HG03025 (cell line): Measurements from ENCODE around the gene POC1A.
"Not testable (repeated sequence)": the region's sequence is repeated elsewhere in the genome, so short reads cannot be mapped to it uniquely, and the experiment has no call there.

Experiments used
- ATAC-seq: cut with Tn5 transposase; IDR thresholded peaks from one replicate; pipeline ENCODE4 v1.9.1; 2021; ENCODE audit warnings: mild to moderate bottlenecking, moderate library complexity; ENCODE audit not compliant: unreplicated experiment, low FRiP score

The POC1A gene

GRCh38 chr3:52153389-52154096, 680 bp downstream of the POC1A start:
- ATAC-seq: no peak

GRCh38 chr3:52151991-52152390, 2.2 kb downstream of the POC1A start:
- not testable (repeated sequence) for ATAC-seq

GRCh38 chr3:52150860-52151259, 3.4 kb downstream of the POC1A start:
- no peak for ATAC-seq

- ATAC-seq: no peak
Observed at GRCh38 chr3:52150357-52150756, 3.9 kb downstream of the POC1A start.

- no peak for ATAC-seq
Observed at GRCh38 chr3:52149726-52150125, 4.5 kb downstream of the POC1A start.

- no peak for ATAC-seq
Observed at GRCh38 chr3:52149021-52149420, 5.2 kb downstream of the POC1A start.

GRCh38 chr3:52147804-52148203, 6.4 kb downstream of the POC1A start:
- no peak for ATAC-seq

- no peak for ATAC-seq
Observed at GRCh38 chr3:52146811-52147210, 7.4 kb downstream of the POC1A start.

- no peak for ATAC-seq
Observed at GRCh38 chr3:52146189-52146588, 8.0 kb downstream of the POC1A start.

GRCh38 chr3:52145736-52146110, 8.5 kb downstream of the POC1A start:
- ATAC-seq: no peak

GRCh38 chr3:52144796-52145735, 9.2 kb downstream of the POC1A start:
- ATAC-seq: no peak

GRCh38 chr3:52144034-52144795, 10.0 kb downstream of the POC1A start:
- ATAC-seq: no peak

GRCh38 chr3:52143616-52144015, 10.6 kb downstream of the POC1A start:
- ATAC-seq: no peak

- no peak for ATAC-seq
Observed at GRCh38 chr3:52143156-52143555, 11.1 kb downstream of the POC1A start.

GRCh38 chr3:52141751-52142150, 12.5 kb downstream of the POC1A start:
- ATAC-seq: no peak

GRCh38 chr3:52140769-52141168, 13.5 kb downstream of the POC1A start:
- ATAC-seq: no peak

- ATAC-seq: no peak
Observed at GRCh38 chr3:52140000-52140399, 14.2 kb downstream of the POC1A start.

- no peak for ATAC-seq
Observed at GRCh38 chr3:52137311-52137710, 16.9 kb downstream of the POC1A start.

GRCh38 chr3:52136513-52136912, 17.7 kb downstream of the POC1A start:
- ATAC-seq: no peak

- no peak for ATAC-seq
Observed at GRCh38 chr3:52135332-52135731, 18.9 kb downstream of the POC1A start.

GRCh38 chr3:52134761-52135160, 19.5 kb downstream of the POC1A start:
- ATAC-seq: no peak
